Prostate gland (tissue), 2 donors: ENCODE data around the gene JARID2. TPM values are rescaled to one million over a fixed set of nuclear protein-coding genes. Genes with fewer than 3 reads are reported as not detected.

ENCODE experiments used
- DNase-seq: peaks from one replicate; pipeline ENCODE4 v3.0.0-alpha.2; 2019; ENCODE audit warnings: low spot score
- H3K27ac ChIP-seq, 2 donors: fragments of 200-600 bp; sonication (generic); 2 replicates each; pipeline ENCODE4 v1.5.1; 2017 to 2019
- H3K27me3 ChIP-seq: fragments of 200-600 bp; sonication (generic); replicated peaks from 2 replicates; pipeline ENCODE4 v1.5.1; 2019; ENCODE audit not compliant: insufficient read depth
- H3K36me3 ChIP-seq, 2 donors: fragments of 200-600 bp; sonication (generic); 1 replicate in 1 of 2; 2 replicates in 1 of 2; pipeline versions ENCODE4 v1.5.1 to v1.8.1; 2017 to 2019
- H3K4me1 ChIP-seq: fragments of 200-600 bp; sonication (generic); replicated peaks from 2 replicates; pipeline ENCODE4 v1.5.1; 2019
- H3K4me3 ChIP-seq, 2 donors: fragments of 200-600 bp; sonication (generic); 2 replicates each; pipeline ENCODE4 v1.5.1; 2017 to 2019
- H3K9me3 ChIP-seq: fragments of 200-600 bp; sonication (generic); 2 replicates; pipeline ENCODE4 v1.5.1; 2017
- CTCF ChIP-seq, 4 experiments: fragments of 200-600 bp in 2 of 4; fragments of 450-650 bp in 2 of 4; sonication (generic) in 2 of 4; IDR thresholded peaks; 1 replicate in 3 of 4; 2 replicates in 1 of 4; pipeline ENCODE4 v1.5.1; 2016 to 2019; ENCODE audit warnings: antibody characterized with exemption in 4 of 4, mild to moderate bottlenecking in 2 of 4, moderate library complexity in 2 of 4
- POLR2A ChIP-seq: fragments of 450-650 bp; IDR thresholded peaks from one replicate; pipeline ENCODE4 v1.6.1; 2016; ENCODE audit warnings: antibody characterized with exemption, mild to moderate bottlenecking
- POLR2AphosphoS5 ChIP-seq: sonication (generic); formaldehyde crosslinking; IDR thresholded peaks from one replicate; pipeline ENCODE4 v1.6.1; 2017; ENCODE audit warnings: antibody characterized with exemption
- WGBS: methylation state at CpG from one replicate; pipeline ENCODE4 v1.1.5; 2018; 5-methylcytosine and 5-hydroxymethylcytosine counted together
- intact Hi-C: fragments of 100-400 bp; cut with DNase I; formaldehyde crosslinking; loops from one replicate; pipeline ENCODE4 v1.14.2; 2022
- total RNA-seq, 2 donors: library from RNA; depleted of rRNA; stranded (reverse); fragments of >200 nt; gene quantifications; one replicate each; pipeline ENCODE4 v1.1.0, GENCODE V29; 2016

JARID2 gene
- total RNA-seq, 2 donors from 2014 or later, result 7.7 to 35.4 TPM

- peak; percentile 26 for DNase-seq
- H3K27me3 ChIP-seq, result no peaks in the 10 kb centered on the region
- H3K9me3 ChIP-seq, result no peaks in the 10 kb centered on the region
- peak; percentile 15 for TF ChIP-seq POLR2AphosphoS5
- TF ChIP-seq CTCF (IDR thresholded peaks at IDR 0.05), result no peak
- TF ChIP-seq POLR2A, result no peak
- no peaks in the 10 kb centered on the region for H3K36me3 ChIP-seq
- no peak overlapping the region for H3K27ac ChIP-seq
- intact Hi-C loops, result loop anchor here (5.0 to 10.0 kb wide), 2 partner anchors 134 to 1177 kb away; no protein-coding TSS in a partner anchor
- 90% methylated on average over 6 of the region's 6 CpGs for whole genome bisulfite sequencing
- H3K4me1 ChIP-seq, result no peaks in the 10 kb centered on the region
- no peak overlapping the region for H3K4me3 ChIP-seq
Observed at GRCh38 chr6:15389084-15389764, 143.4 kb downstream of the JARID2 start.

GRCh38 chr6:15389765-15390723, 144.2 kb downstream of the JARID2 start:
- no peak for DNase-seq
- TF ChIP-seq POLR2AphosphoS5 (no peak), CTCF (IDR thresholded peaks at IDR 0.05) (peak in 3 of 4 experiments; percentile 23 to 46 (median 41))
- 55% methylated on average over 14 of the region's 14 CpGs for WGBS
- no peaks in the 10 kb centered on the region for H3K4me1 ChIP-seq
- no peaks in the 10 kb centered on the region for H3K9me3 ChIP-seq
- no peak overlapping the region for H3K4me3 ChIP-seq
- no peaks in the 10 kb centered on the region for H3K27me3 ChIP-seq
- intact Hi-C loops, result loop anchor here (5.0 to 10.0 kb wide), 2 partner anchors 135 to 1178 kb away; no protein-coding TSS in a partner anchor
- no peak overlapping the region for H3K27ac ChIP-seq
- no peaks in the 10 kb centered on the region for H3K36me3 ChIP-seq

- H3K27ac ChIP-seq, result no peak overlapping the region
- DNase-seq, result no peak
- H3K9me3 ChIP-seq, result no peaks in the 10 kb centered on the region
- no peak overlapping the region for H3K4me3 ChIP-seq
- intact Hi-C loops, result no loop called here
- H3K4me1 ChIP-seq, result no peaks in the 10 kb centered on the region
- H3K36me3 ChIP-seq, result no peaks in the 10 kb centered on the region
- 53% methylated on average over 1 of the region's 1 CpG for WGBS
- no peaks in the 10 kb centered on the region for H3K27me3 ChIP-seq
- TF ChIP-seq POLR2AphosphoS5 (peak; percentile 9), CTCF (IDR thresholded peaks at IDR 0.05) (no peak), POLR2A (no peak)
Observed at GRCh38 chr6:15391500-15391899, 145.6 kb downstream of the JARID2 start.

GRCh38 chr6:15392182-15392581, 146.3 kb downstream of the JARID2 start:
- no peak overlapping the region for H3K4me3 ChIP-seq
- no peak for DNase-seq
- H3K27ac ChIP-seq, result no peak overlapping the region
- H3K9me3 ChIP-seq, result no peaks in the 10 kb centered on the region
- WGBS, result 80% methylated on average over 6 of the region's 6 CpGs
- H3K27me3 ChIP-seq, result no peaks in the 10 kb centered on the region
- no peaks in the 10 kb centered on the region for H3K36me3 ChIP-seq
- intact Hi-C loops, result no loop called here
- TF ChIP-seq CTCF (IDR thresholded peaks at IDR 0.05) (no peak), POLR2AphosphoS5 (no peak), POLR2A (no peak)
- H3K4me1 ChIP-seq, result no peaks in the 10 kb centered on the region
